Measurements from ENCODE around the gene WNT7B. TPM values are rescaled to one million over a fixed set of nuclear protein-coding genes. Genes with fewer than 3 reads are reported as not detected.

Gene WNT7B
- total and polyA plus RNA-seq, 2 of the 8 experiments (the other 6 are each of a cell fraction or from before 2014, with no cell fraction given), result 0.14 to 0.24 TPM

GRCh38 chr22:45964926-45965527 lies 11.9 kb downstream of the WNT7B start:
- H4K8ac ChIP-seq (ENCODE audit: extremely low read depth, insufficient read depth, low read length), result no peak overlapping the region
- 72% methylated on average over 12 of the region's 12 CpGs; no CpG with 5 or more reads in 1 of the 2 experiments for WGBS, 2 experiments (ENCODE audit: extremely low coverage in 1 of 2, insufficient coverage in 1 of 2, insufficient read length in 1 of 2, insufficient replicate concordance in 2 of 2, low coverage in 1 of 2, low lambda C conversion rate in 2 of 2, missing lambda C conversion rate in 1 of 2)
- POLR2A ChIA-PET (ENCODE audit: partially characterized antibody), result no interaction called here
- H3K79me1 ChIP-seq (ENCODE audit: low read depth, low read length), result no peaks in the 10 kb centered on the region
- H3K36me3 ChIP-seq (ENCODE audit: control insufficient read depth in 2 of 4, insufficient read depth in 4 of 4, low read length in 3 of 4), result no peaks in the 10 kb centered on the region
- no peak overlapping the region for H2AFZ ChIP-seq (ENCODE audit: low read length)
- H4K91ac ChIP-seq (replicated peaks; ENCODE audit: insufficient read length, low read length), result peak overlapping the region; percentile 52
- H2AK5ac ChIP-seq (ENCODE audit: low read depth, low read length), result no peak overlapping the region
- H2BK20ac ChIP-seq (ENCODE audit: low read length), result no peak overlapping the region
- H3K9ac ChIP-seq (replicated peaks in 1 of 4; ENCODE audit: extremely low read depth in 1 of 4, low read depth in 3 of 4, low read length in 3 of 4), result no peak overlapping the region
- H2BK12ac ChIP-seq (ENCODE audit: low read depth, low read length), result peak overlapping the region; percentile 39; the same call in 1 of the 2 replicates
- no peak overlapping the region for H3K4me3 ChIP-seq (ENCODE audit: extremely low read depth in 1 of 4, insufficient read depth in 2 of 4, low read depth in 3 of 4, low read length in 4 of 4)
- H3K27me3 ChIP-seq (replicated peaks in 1 of 4; ENCODE audit: control insufficient read depth in 3 of 4, extremely low read depth in 1 of 4, insufficient read depth in 3 of 4, low read length in 3 of 4), result peaks cover 6 to 39% (median 29%) of the 10 kb centered on the region in 4 experiments
- peak overlapping the region; percentile 70 for H3K4ac ChIP-seq (replicated peaks; ENCODE audit: insufficient read length, low read depth, low read length)
- H3K27ac ChIP-seq (ENCODE audit: low read depth, low read length), result no peak overlapping the region
- FAIRE-seq, result no peak
- DNase-seq (ENCODE audit: low read depth in 1 of 2, low spot score in 2 of 2), result no peak
- H2BK5ac ChIP-seq (ENCODE audit: low read depth, low read length), result no peak overlapping the region
- no peak overlapping the region for H2BK120ac ChIP-seq (replicated peaks; ENCODE audit: low read depth, low read length)
- no peak overlapping the region for H3K14ac ChIP-seq (ENCODE audit: insufficient read length)
- H3K23ac ChIP-seq (ENCODE audit: insufficient read length), result no peak overlapping the region
- H3K4me2 ChIP-seq (ENCODE audit: insufficient read depth in 1 of 2, low read depth in 2 of 2, low read length in 2 of 2), result no peak overlapping the region
- H4K5ac ChIP-seq (ENCODE audit: insufficient read length, low read depth, low read length), result no peak overlapping the region
- no peaks in the 10 kb centered on the region for H3K79me2 ChIP-seq (ENCODE audit: control insufficient read depth in 1 of 2, insufficient read depth in 2 of 2, low read length in 2 of 2)
- CTCF ChIA-PET (ENCODE audit: partially characterized antibody), result interaction anchor here (1.5 to 3.8 kb wide), 5 partner anchors 10 to 133 kb away, joined by 5 to 14 read pairs (median 6); no protein-coding TSS in a partner anchor
- no peaks in the 10 kb centered on the region for H3K23me2 ChIP-seq (ENCODE audit: low read depth, low read length)
- H3K9me3 ChIP-seq (ENCODE audit: insufficient read depth in 2 of 2, low read depth in 1 of 2, low read length in 1 of 2), result no peaks in the 10 kb centered on the region
- no peak overlapping the region for H3K56ac ChIP-seq (replicated peaks; ENCODE audit: insufficient read length, low read depth, low read length)
- peaks cover 0 to 38% (median 26%) of the 10 kb centered on the region in 4 experiments; a peak in 6 of 7 replicates for H3K4me1 ChIP-seq (replicated peaks in 1 of 4; ENCODE audit: control insufficient read depth in 3 of 4, insufficient read depth in 4 of 4, low read length in 3 of 4)
- no peak overlapping the region; the same call in 1 of the 2 replicates for H3K18ac ChIP-seq (ENCODE audit: extremely low read depth, low read length)
- H2BK15ac ChIP-seq (ENCODE audit: low read length), result no peak overlapping the region
- H4K20me1 ChIP-seq (replicated peaks in 1 of 2; ENCODE audit: control insufficient read depth in 1 of 2, insufficient read depth in 2 of 2, low read length in 2 of 2), result peaks cover 0 to 6% of the 10 kb centered on the region in 2 experiments
- TF ChIP-seq ATF3 (IDR thresholded peaks at IDR 0.05; ENCODE audit: insufficient read depth, low read depth, low read length), result no peak
- no peak for TF ChIP-seq ASH2L (IDR thresholded peaks at IDR 0.05; ENCODE audit: low read length)
- TF ChIP-seq BCL11A (IDR thresholded peaks at IDR 0.05; ENCODE audit: low read depth in 2 of 2, low read length in 2 of 2), result no peak
- no peak for TF ChIP-seq NRF1 (IDR thresholded peaks at IDR 0.05; ENCODE audit: low read depth, low read length)
- no peak for TF ChIP-seq YY1 (IDR thresholded peaks at IDR 0.05; ENCODE audit: low read depth, low read length)
- no peak for TF ChIP-seq SIRT6 (IDR thresholded peaks at IDR 0.05; ENCODE audit: low read length)
- no peak for TF ChIP-seq USF2 (IDR thresholded peaks at IDR 0.05; ENCODE audit: low read length)
- TF ChIP-seq TEAD4 (IDR thresholded peaks at IDR 0.05; ENCODE audit: low read depth, low read length), result no peak
- TF ChIP-seq EGR1 (IDR thresholded peaks at IDR 0.05; ENCODE audit: borderline replicate concordance, low read depth, low read length), result no peak
- TF ChIP-seq ZNF274 (IDR thresholded peaks at IDR 0.05; ENCODE audit: borderline replicate concordance, extremely low read depth, low read length), result no peak
- TF ChIP-seq FOSL1 (IDR thresholded peaks at IDR 0.05; ENCODE audit: insufficient read depth, low read depth, low read length), result no peak
- no peak for TF ChIP-seq JUN (IDR thresholded peaks at IDR 0.05; ENCODE audit: low read depth, low read length)
- TF ChIP-seq HDAC6 (IDR thresholded peaks at IDR 0.05; ENCODE audit: low read depth, low read length), result no peak
